GM04504 (cell line): ENCODE measurements around the gene RSF1.
"Not testable (repeated sequence)": the region's sequence is repeated elsewhere in the genome, so short reads cannot be mapped to it uniquely, and the experiment has no call there.

ENCODE experiments used
- DNase-seq: peaks from one replicate; pipeline ENCODE4 v3.0.0-alpha.2; 2012; ENCODE audit warnings: low read depth

RSF1 gene, protein sequence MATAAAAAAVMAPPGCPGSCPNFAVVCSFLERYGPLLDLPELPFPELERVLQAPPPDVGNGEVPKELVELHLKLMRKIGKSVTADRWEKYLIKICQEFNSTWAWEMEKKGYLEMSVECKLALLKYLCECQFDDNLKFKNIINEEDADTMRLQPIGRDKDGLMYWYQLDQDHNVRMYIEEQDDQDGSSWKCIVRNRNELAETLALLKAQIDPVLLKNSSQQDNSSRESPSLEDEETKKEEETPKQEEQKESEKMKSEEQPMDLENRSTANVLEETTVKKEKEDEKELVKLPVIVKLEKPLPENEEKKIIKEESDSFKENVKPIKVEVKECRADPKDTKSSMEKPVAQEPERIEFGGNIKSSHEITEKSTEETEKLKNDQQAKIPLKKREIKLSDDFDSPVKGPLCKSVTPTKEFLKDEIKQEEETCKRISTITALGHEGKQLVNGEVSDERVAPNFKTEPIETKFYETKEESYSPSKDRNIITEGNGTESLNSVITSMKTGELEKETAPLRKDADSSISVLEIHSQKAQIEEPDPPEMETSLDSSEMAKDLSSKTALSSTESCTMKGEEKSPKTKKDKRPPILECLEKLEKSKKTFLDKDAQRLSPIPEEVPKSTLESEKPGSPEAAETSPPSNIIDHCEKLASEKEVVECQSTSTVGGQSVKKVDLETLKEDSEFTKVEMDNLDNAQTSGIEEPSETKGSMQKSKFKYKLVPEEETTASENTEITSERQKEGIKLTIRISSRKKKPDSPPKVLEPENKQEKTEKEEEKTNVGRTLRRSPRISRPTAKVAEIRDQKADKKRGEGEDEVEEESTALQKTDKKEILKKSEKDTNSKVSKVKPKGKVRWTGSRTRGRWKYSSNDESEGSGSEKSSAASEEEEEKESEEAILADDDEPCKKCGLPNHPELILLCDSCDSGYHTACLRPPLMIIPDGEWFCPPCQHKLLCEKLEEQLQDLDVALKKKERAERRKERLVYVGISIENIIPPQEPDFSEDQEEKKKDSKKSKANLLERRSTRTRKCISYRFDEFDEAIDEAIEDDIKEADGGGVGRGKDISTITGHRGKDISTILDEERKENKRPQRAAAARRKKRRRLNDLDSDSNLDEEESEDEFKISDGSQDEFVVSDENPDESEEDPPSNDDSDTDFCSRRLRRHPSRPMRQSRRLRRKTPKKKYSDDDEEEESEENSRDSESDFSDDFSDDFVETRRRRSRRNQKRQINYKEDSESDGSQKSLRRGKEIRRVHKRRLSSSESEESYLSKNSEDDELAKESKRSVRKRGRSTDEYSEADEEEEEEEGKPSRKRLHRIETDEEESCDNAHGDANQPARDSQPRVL (N-terminal part only)

DNA sequence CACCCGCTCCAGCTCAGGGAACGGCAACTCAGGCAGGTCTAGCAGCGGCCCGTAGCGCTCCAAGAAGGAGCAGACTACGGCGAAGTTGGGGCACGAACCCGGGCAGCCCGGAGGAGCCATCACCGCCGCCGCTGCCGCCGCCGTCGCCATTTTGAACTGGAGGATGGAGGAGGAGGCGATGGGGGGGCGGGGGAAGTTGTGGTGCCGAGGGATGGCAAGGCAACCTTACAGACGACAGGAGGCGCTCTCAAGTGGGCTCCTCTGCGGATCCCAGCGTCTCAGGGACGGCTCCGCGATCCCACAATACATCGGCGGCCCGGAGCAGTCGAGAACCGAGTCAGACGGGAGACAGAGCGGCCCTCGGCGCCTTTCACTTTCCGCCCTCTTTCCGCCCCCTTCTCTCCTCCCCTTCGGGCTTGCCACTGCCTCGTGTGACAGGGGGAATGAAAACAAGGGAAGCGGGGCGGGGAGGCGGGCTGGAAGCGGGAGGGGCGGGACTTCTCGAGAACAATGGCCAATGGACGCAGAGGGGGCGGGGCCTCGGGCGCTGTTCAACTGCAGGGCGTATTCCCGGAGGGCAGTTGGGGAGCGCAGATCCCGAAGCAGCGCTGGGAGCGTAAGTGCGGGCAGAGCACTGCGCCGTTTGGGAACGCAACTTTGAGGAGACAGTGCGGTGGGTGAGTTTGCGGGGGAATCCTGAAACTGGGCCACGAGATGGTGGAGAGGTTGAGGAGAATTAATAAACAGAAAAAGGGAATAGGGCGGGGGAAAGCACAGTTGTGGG is at the start of gene RSF1, which contains the start of gene AAMDC:
RSF1 (minus strand) TSS at position 158 of the 784 bp plus-strand sequence; CDS start at position 150, 8 bp downstream.
AAMDC (plus strand) TSS at position 580 of the 784 bp plus-strand sequence. CDS start 21,353 bp downstream, outside the sequence.
- DNase-seq, result peak; percentile 99

DNA sequence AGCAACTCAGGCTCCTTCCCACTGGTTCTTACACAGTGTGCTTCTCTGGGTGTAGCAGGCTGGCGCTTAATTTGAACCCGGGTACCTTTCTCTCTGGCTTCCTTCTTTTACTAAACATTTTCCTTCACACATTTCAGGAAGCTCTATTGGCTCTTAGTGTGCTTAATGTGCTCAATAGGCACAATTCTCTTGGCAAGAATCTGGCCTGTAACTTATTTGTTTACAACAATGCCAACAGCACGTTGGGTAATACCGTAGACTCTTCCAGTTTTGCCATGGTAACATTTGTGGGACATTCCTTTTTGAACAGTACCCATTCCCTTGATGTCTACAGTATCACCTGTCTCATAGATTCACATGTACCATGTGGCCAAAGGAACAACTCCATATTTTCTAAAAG is 48.2 kb upstream of the RSF1 start:
- DNase-seq, result no peak

DNA sequence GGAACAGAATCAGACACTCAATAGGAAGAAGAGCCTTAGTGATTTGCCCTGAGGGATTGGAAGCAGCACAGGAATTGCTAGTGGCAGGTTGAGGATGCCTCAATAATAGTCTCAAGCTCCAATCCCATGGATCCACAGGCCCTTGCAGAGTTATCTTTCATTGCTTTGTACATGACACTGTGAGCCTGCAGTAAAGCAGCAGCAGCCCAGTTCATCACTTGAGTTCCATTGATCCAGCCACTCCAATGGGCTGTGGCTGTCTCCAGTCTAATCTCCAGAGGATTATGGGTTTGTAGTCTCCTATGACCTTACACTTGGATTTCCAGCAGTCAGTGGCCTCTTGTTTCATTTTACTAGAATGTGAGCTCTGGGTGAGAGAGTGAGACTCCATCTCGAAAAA is 45.8 kb upstream of the RSF1 start:
- DNase-seq, result no peak

DNA sequence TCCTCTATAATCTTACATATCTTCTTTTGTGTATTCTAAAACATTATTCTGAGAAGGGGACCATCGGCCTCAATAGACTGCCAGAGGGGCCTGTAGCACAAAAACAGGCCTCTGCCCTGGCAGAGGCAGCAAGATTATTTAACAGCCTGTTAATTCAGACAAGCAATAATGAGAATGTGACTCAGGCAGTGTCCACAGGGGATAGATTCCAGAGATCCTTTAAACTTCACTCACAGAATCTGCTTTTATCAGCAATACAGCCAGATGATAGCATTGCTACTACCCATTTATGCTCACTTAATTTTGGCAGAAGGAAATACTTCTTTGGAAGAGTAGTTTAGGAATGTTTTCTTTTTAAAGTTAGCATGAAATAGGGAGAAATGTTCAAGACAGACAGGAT is 45.3 kb upstream of the RSF1 start:
- DNase-seq, result no peak

DNA sequence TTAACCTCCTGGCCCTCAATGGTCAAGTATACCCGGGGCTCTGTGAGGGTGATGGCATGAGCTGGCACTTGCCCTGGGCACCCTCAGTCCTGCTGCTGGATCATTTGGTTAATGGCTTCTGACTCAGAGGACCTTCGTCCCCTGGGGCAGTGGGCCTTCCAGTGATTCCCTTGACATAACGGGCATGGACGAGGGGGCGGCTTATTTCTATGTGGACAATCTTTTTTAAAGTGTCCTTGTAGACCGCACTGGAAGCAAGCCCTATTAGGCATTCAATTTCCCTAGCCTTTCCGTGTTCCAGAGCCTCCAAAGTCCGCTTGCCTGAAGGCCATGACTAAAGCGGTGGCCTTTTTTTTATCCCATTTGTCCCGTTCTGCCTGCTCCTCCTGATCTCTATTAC is 40.9 kb upstream of the RSF1 start:
- DNase-seq, result not testable (repeated sequence)

DNA sequence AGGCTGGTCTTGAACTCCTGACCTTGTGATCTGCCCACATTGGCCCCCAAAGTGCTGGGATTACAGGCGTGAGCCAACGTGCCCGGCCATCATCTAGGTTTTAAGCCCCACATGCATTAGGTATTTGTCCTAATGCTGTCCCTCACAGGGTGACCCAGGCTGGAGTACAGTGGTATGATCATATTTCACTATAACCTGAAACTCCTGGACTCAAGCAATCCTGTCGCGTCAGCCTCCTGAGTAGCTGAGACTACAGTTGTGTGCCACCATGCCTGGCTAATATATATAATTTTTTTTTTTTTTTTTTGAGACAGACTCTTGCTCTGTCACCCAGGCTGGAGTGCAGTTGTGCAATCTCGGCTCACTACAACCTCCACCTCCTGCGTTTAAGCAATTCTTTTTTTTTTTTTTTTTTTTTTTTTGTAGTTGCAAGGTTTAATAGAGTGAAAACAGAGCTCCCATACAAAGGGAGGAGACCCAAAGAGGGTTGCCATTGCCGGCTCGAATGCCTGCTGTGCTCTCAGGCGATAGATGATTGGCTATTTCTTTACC is 37.5 kb upstream of the RSF1 start:
- not testable (repeated sequence) for DNase-seq

DNA sequence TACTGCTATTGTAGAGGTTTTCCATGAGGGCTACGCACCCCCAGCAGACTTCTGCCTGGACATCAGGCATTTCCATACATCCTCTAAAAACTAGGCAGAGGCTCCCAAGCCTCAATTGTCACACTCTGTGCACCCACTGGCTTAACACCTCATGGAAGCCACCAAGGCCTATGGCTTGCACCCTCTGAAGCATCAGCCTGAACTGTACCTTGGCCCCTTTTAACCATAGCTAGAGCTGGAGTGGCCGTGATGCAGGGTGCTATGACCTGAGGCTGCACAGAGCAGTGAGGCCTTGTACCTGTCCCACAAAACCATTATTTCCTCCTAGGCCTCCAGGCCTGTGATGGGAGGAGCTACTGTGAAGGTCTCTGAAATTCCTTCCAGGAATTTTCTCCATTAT is 34.3 kb upstream of the RSF1 start:
- no peak for DNase-seq

DNA sequence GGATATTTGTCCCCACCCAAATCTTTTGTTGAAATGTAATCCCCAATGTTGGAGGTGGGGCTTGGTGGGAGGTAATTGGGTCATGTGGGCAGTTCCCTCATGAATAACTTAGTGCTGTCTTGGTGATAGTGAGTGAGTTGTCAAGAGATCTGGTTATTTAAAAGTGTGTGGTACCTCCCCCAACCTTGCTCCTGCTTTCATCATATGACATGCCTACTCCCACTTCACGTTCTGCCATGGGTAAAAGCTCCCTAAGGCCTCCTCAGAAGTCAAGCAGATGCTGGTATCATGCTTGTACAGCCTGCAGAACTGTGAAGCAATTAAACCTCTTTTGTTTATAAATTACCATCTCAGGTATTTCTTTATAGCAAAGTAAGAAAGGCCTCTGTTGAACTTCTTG is 31.0 kb upstream of the RSF1 start:
- no peak for DNase-seq

DNA sequence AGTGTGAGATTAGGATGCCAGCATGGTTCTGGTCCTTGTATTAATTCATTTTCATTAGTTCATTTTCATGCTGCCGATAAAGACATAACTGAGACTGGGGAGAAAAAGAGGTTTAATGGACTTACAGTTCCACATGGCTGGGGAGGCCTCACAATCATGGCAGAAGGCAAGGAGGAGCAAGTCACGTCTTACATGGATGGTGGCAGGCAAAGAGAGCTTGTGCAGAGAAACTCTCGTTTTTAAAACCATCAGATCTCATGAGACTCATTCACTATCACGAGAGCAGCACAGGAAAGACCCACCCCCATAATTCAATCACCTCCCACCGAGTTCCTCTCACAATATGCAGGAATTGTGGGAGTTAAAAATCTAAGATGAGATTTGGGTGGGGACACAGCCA is 23.2 kb upstream of the RSF1 start:
- not testable (repeated sequence) for DNase-seq

DNA sequence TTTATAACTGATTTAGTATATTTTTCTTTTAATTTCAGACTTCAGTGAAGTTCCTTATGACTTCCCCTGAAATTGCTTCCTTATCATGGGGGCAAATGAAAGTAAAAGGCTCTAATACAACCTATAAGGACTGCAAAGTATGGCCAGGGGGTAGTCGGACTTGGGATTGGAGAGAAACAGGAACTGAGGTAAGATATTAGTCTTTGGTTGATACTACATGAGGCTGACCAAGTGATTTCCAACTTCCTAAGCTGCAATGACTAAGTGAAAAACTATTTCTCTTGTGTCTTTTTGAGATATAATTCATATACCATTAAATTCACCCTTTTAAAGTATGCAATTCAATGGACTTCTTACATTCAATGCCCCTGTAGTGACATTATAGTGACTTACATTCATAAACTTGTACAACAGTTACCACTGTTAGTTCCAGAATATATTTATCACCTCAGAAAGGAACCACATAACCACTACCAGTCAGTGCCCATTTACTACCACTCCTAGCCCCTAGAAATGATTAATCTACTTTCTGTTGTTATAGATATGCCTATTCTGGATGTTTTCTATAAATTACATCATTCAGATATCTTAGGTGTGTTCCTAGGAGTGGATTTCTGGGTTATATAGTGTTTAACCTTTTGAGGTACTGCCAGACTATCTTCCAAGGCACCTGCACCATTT is 22.1 kb upstream of the RSF1 start:
- no peak for DNase-seq

DNA sequence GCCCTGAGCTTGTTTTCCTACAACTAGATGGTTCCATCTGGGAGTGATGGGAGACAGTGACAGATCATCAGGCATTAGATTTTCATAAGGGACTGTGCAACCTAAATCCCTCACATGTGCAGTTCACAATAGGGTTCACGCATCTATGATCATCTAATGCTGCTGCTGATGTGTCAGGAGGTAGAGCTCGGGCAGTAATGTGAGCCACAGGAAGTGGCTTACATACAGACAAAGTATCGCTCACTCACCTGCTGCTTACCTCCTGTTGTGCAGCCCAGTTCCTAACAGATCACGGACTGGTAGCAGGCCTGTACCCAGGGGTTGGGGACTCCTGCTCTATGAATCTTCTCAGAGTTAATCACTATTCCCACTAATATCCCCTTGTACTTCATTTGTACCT is 12.8 kb upstream of the RSF1 start:
- no peak for DNase-seq

DNA sequence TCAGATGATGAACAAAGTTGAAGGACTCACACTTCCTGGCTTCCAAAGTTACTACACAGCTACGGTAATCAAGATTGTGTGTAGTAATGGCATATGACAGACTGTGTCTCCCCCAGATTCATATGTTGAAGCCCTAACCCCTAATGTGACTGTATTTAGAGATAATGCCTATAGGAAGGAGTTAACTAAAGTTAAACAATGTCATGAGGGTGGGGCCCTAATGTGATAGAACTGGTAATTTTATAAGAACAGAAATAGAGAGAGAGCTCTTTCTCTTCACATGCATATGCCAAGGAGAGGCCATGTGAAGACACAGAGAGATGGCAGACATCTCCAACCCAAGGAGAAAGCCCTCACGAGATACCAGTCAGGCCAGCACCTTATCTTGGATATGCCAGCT is 8.4 kb upstream of the RSF1 start:
- DNase-seq, result no peak

DNA sequence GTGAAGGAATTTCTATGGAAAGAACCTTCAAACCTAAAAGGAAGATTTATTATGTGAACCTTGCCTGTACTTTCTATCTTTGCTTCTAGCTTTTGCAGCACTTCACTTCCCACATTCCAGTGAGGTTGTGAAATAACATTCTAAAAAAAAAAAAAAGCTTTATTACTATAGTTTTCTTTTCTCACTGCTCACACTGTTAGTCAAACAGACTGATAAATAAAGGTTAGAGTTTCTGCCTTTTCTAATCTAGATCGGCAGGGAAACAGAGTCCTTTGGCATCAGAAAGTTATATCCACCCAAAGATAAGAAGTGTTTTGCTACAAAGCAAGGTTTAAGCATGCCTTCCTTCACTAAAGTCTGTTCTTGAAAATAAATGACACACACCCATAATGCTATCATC is 3.3 kb upstream of the RSF1 start:
- DNase-seq, result no peak

DNA sequence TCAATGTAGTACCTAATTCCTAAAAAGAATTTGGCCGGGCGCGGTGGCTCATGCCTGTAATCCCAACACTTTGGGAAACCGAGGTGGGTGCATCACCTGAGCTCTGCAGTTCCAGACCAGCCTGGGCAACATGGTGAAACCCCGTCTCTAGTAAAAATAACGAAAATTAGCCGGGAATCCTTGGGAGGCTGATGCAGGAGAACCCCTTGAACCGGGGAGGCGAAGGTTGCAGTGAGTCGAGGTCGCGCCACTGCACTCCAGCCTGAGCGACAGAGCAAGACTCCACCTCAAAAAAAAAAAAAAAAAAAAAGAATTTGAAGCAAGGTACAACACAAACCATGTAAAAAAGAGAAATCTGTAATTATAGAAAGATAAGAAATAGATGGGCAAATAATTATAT is 1.6 kb upstream of the RSF1 start:
- DNase-seq, result not testable (repeated sequence)

DNA sequence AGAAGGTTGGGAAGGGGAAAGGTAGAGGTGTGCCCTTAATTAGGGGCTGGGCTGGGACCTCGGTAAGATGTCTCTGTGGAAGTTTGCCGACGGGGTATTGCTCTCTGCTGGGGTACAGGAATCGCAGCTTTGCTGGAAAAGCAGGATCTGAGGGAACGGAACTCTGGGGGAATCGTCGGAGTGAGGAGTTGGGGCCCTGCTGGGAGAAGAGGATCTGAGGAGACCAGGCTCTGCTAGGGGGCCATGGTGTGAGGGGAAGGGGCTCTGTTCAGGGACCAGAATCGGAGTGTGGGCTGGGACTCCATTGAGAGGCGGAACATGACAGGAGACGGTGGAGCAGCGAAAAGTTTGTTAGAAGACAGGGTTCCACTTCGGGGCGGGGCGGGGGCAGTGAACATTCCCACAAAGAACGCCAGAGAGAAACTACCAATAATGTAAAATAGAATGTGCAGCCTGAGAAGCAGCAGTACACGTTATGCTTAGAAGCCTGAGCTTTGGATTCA is 878 bp upstream of the RSF1 start:
- DNase-seq, result no peak

DNA sequence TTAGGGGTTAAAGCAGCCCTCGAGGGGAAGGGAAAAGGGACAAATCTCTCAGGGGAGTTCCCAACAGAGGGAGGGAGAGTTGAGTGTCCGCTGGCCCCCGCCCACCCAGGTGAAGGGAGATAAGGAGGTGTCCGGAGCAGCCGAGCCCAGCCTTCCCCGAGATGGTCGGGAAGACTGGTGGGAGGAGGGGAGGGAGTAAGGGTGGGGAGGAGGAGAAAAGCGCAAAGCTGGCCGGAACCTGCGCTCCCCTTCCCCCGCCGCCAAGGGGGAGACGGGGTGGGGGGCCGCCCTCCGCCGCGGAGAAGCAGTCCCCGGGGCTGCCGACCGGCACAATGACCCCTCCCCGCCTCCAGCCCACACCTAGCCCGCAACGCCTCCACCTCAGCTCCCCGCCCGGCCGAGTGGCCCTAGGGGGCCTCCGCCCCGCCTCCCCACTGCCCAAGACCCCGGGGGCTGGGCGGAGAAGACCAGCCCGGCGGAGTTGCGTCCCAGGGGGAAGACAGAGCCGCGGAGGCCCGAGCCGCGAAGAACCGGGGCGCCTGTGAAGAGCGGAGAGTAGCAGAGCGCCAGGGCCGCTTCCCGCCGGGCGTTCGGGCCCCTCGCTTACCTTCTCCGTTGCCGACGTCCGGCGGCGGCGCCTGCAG is 479 bp downstream of the RSF1 start:
- no peak for DNase-seq

DNA sequence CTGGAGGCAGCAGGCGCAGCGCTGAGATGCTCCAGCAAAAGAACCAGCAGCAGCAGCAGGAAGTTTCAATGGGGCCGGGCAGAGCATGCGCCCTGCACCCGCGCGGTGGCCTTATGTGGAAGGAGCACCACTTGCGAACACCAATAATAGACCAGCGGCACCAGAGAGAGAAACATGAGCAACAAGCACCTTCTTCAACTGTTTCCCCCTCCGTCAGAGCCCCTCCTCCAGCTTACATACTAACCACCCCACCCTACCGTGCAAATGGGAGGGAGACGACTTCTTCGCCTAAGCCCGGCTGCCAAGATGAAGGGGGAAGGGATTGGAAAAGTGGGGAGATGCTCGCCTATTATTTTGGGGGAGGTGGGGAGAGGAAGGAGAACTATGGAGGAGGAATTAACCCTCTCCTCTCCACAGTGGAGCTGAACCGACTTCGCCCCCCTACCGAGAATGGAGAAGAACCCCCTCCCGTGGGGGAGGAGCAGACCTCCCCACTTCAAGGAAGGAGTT is 1.1 kb downstream of the RSF1 start:
- peak; percentile 60 for DNase-seq

DNA sequence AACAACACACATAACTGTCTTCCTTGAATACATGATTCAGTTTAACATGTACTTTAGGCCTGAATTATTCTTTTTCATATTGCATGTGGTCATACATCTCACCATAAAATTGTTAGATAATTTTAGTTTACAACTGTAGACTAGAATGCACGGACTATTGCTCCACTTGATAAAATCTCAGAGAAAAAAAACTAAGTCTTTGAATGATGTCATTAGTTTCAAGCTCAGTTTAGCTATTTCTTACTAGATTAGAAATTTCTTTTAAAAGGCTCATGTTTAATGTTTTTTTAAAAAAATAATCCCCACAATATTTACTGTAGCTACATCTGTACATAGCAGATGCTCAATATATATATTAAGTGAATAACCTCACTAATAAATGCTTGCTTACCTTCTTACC is 5.1 kb downstream of the RSF1 start:
- DNase-seq, result no peak

DNA sequence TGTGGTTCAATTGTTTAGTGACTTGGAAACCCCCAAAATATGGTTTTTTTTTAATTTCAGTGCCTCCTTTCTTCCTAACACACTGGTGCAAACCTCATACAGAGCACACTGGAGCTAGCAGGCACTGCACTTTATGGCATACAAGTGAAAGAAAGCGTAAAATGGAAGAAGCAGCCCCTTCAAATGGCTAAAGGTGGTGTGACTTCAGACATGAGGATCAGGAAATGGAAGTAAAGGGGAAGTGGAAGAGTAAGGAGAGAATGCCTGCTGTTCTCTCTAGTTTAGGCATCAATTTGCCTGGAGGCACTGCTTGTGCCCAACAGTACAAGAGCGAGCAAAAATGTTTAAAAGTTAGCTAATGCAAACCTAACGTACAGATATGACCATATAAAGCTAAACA is 5.7 kb downstream of the RSF1 start:
- no peak for DNase-seq
